Aorta (tissue), 5 donors: ENCODE data around the gene MYBPHL. TPM values are rescaled to one million over a fixed set of nuclear protein-coding genes. Genes with fewer than 3 reads are reported as not detected.

Source experiments
- ATAC-seq: fragments of 200-7000 bp; cut with Tn5 transposase; one replicate; pipeline ENCODE4 v1.9.1; 2022; ENCODE audit warnings: moderate library complexity; ENCODE audit not compliant: low FRiP score
- DNase-seq, 2 donors: peaks; one replicate each; pipeline ENCODE4 v3.0.0-alpha.2; 2020
- H3K27ac ChIP-seq, 2 donors: one replicate each; pipeline ENCODE4 v1.5.1; 2013; ENCODE audit warnings: low read length in 2 of 2, mild to moderate bottlenecking in 2 of 2, moderate library complexity in 2 of 2, control low read depth in 1 of 2, inconsistent platforms in 1 of 2, low read depth in 1 of 2
- H3K27me3 ChIP-seq, 2 donors: one replicate each; pipeline ENCODE4 v1.6.1; 2013; ENCODE audit warnings: control low read depth in 1 of 2, low read length in 1 of 2, mild to moderate bottlenecking in 1 of 2, moderate library complexity in 1 of 2; ENCODE audit not compliant: insufficient read depth in 2 of 2, control insufficient read depth in 1 of 2
- H3K36me3 ChIP-seq, 2 donors: one replicate each; pipeline ENCODE4 v1.6.1; 2013; ENCODE audit warnings: control low read depth in 1 of 2, low read length in 1 of 2, mild to moderate bottlenecking in 1 of 2; ENCODE audit not compliant: insufficient read depth in 2 of 2, control insufficient read depth in 1 of 2
- H3K4me1 ChIP-seq, 2 donors: one replicate each; pipeline ENCODE4 v1.6.1; 2013; ENCODE audit warnings: low read length in 2 of 2, control low read depth in 1 of 2, mild to moderate bottlenecking in 1 of 2, moderate library complexity in 1 of 2; ENCODE audit not compliant: insufficient read depth in 2 of 2, control insufficient read depth in 1 of 2
- H3K4me3 ChIP-seq, 2 donors: one replicate each; pipeline ENCODE4 v1.5.1; 2013; ENCODE audit warnings: low read length in 2 of 2, control low read depth in 1 of 2, mild to moderate bottlenecking in 1 of 2
- H3K9me3 ChIP-seq: one replicate; pipeline ENCODE4 v1.6.1; 2013; ENCODE audit warnings: mild to moderate bottlenecking, low read length; ENCODE audit not compliant: control insufficient read depth
- WGBS, 2 donors: extraction: QIAGEN DNeasy Blood & Tissue Kit; methylation state at CpG; one replicate each; pipeline ENCODE4 v1.1.7; 2013; 5-methylcytosine and 5-hydroxymethylcytosine counted together
- intact Hi-C, 2 donors: fragments of 100-400 bp; cut with DNase I; formaldehyde crosslinking; loops; one replicate each; pipeline versions ENCODE4 v1.14.2 to v1.15.0; 2022
- polyA plus RNA-seq, 2 donors: library from polyadenylated mRNA; stranded (reverse); fragments of 200-250 nt; gene quantifications; one replicate each; pipeline ENCODE4 v1.2.3, GENCODE V29; 2013
- total RNA-seq, 2 donors: library from RNA; stranded (reverse); fragmentation: NEBNext Ultra II Directional; extraction: Animal tissue kit (Norgen Biotek cat#: 25700); gene quantifications; one replicate each; pipeline ENCODE4 v1.2.1, GENCODE V29; 2021
- donor health status: healthy with polysubstance abuse.
- donor health status: Bipolar disorder and iron deficiency.
- donor health status: DM: no; HTN: no; CAD: no.
- donor health status: DM: no; HTN: no; CAD: no.
- donor health status: DM: yes; HTN: yes; CAD: no.

The MYBPHL gene
- total and polyA plus RNA-seq, 4 donors: not detected

DNA sequence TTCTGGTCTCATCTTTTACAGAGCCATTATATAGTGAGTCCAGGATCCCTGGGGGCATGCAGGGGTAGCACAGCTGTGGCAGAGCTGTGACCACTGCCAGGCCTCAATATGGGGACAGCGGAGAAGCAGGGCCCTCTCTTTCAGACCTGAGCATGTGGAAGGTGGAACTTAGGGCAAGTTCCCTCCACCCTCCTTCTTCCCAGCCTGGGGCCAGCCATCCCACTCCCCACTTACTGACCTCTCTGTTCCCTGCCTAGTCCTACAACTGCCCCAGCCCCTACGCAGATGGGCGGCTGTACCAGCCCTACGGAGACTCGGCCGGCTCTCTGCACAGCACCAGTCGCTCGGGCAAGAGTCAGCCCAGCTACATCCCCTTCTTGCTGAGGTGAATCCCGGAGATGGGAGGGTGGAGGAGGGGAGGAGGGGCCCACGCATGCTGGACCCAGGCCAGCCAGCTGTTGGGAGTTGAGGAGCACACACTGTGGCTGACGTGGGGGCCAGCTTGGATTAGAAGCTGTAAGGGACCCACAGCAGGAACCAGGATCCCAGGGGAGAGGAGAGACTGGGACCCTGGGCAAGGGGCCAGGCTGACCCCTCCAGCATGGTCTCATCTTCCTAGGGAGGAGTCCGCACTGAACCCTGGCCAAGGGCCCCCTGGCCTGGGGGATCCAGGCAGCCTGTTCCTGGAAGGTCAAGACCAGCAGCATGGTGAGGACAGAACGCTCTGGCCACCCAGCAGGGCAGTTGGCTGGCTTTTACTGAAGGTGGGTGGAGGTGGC is 34.6 kb downstream of the MYBPHL start:
- Histone ChIP-seq H3K27ac (no peak overlapping the region), H3K36me3 (no peaks in the 10 kb centered on the region), H3K4me3 (no peak overlapping the region), H3K4me1 (no peaks in the 10 kb centered on the region), H3K9me3 (no peaks in the 10 kb centered on the region), H3K27me3 (no peaks in the 10 kb centered on the region)
- 81 to 83% methylated on average over 13 of the region's 13 CpGs for WGBS, 2 donors
- intact Hi-C loops: loop anchor here in 1 of 2 donors (10.0 kb wide), 1 partner anchor 263 kb away; the partner anchor contains the start of gene GPR61
- ATAC-seq (no peak), DNase-seq (peak in 1 of 2 donors; percentile 72)

DNA sequence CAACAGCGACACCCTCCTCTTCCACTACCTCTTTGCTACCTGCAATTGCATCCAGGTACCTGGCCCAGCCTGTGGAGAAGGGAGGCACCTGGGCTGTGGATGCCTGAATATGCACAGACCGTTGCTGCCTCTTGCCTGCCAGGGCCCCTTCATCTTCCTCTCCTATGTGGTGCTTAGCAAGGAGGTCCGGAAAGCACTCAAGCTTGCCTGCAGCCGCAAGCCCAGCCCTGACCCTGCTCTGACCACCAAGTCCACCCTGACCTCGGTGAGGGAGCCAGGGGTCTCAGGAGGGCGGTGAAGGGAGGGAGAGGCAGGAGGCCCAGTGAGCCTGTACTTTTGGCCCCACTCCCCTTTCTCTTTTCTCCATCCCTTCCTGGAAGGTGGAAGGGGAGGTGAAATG is 35.4 kb downstream of the MYBPHL start:
- Histone ChIP-seq H3K4me1 (no peaks in the 10 kb centered on the region), H3K36me3 (no peaks in the 10 kb centered on the region)
- WGBS, 2 donors: 84 to 86% methylated on average over 6 of the region's 6 CpGs

GRCh38 chr1:109270623-109271317 is 36.0 kb downstream of the MYBPHL start:
- Histone ChIP-seq H3K4me3 (no peak overlapping the region), H3K27me3 (no peaks in the 10 kb centered on the region), H3K36me3 (no peaks in the 10 kb centered on the region), H3K4me1 (no peaks in the 10 kb centered on the region), H3K9me3 (no peaks in the 10 kb centered on the region), H3K27ac (no peak overlapping the region)
- DNase-seq (peak in 1 of 2 donors; percentile 68), ATAC-seq (no peak)
- intact Hi-C loops: loop anchor here in 1 of 2 donors (10.0 kb wide), 1 partner anchor 264 kb away; the partner anchor contains the start of gene GPR61
- 88 to 89% methylated on average over 20 of the region's 20 CpGs for WGBS, 2 donors

More for the DNA sequence above, 35.4 kb downstream of the MYBPHL start:
- intact Hi-C loops: loop anchor here in 1 of 2 donors (10.0 kb wide), 1 partner anchor 263 kb away; the partner anchor contains the start of gene GPR61
- H3K9me3 ChIP-seq: no peaks in the 10 kb centered on the region
- H3K4me3 ChIP-seq: no peak overlapping the region
- ATAC-seq (no peak), DNase-seq (peak in 1 of 2 donors; percentile 46)
- H3K27me3 ChIP-seq: no peaks in the 10 kb centered on the region
- no peak overlapping the region for H3K27ac ChIP-seq

DNA sequence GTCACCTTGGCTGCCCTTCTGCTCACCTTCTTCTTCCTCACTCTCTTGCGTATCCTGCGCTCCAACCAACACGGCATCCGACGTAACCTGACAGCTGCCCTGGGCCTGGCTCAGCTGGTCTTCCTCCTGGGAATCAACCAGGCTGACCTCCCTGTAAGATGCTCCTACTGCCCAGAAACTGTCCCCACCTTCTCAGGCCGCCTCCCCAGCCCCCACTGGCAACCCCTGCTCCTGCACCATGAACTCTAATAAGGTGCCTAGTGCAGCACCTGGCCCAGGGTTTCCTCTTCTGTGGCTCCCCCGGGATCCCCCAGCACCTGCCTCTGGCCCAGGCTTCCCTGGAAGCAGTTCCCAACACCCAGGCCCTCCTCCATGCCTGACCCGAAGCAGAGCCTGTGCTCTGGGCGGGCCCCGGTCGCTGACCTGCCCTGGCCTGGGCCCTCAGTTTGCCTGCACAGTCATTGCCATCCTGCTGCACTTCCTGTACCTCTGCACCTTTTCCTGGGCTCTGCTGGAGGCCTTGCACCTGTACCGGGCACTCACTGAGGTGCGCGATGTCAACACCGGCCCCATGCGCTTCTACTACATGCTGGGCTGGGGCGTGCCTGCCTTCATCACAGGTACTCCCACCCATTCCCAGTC is 36.7 kb downstream of the MYBPHL start:
- Histone ChIP-seq H3K9me3 (no peaks in the 10 kb centered on the region), H3K27me3 (no peaks in the 10 kb centered on the region), H3K36me3 (no peaks in the 10 kb centered on the region), H3K4me3 (no peak overlapping the region), H3K4me1 (no peaks in the 10 kb centered on the region), H3K27ac (no peak overlapping the region)
- WGBS, 2 donors: 91 to 92% methylated on average over 17 of the region's 17 CpGs
- intact Hi-C loops: loop anchor here in 1 of 2 donors (10.0 kb wide), 1 partner anchor 265 kb away; the partner anchor contains the start of gene GPR61
- ATAC-seq (no peak), DNase-seq (peak in 1 of 2 donors; percentile 58)

GRCh38 chr1:109269212-109269980 is 37.4 kb downstream of the MYBPHL start:
- Histone ChIP-seq H3K27me3 (no peaks in the 10 kb centered on the region), H3K4me1 (no peaks in the 10 kb centered on the region), H3K9me3 (no peaks in the 10 kb centered on the region), H3K27ac (no peak overlapping the region), H3K36me3 (no peaks in the 10 kb centered on the region), H3K4me3 (no peak overlapping the region)
- WGBS, 2 donors: 90% methylated on average over 33 of the region's 33 CpGs
- DNase-seq: peak in 1 of 2 donors; percentile 73
- intact Hi-C loops: no loop called here
- ATAC-seq: no peak

- Histone ChIP-seq H3K4me1 (no peaks in the 10 kb centered on the region), H3K4me3 (no peak overlapping the region), H3K36me3 (no peaks in the 10 kb centered on the region), H3K27ac (no peak overlapping the region), H3K27me3 (no peaks in the 10 kb centered on the region), H3K9me3 (no peaks in the 10 kb centered on the region)
- DNase-seq (peak in 1 of 2 donors; percentile 74), ATAC-seq (no peak)
- WGBS, 2 donors: 89 to 92% methylated on average over 29 of the region's 29 CpGs
- intact Hi-C loops: no loop called here
Observed at GRCh38 chr1:109268431-109269211, 38.2 kb downstream of the MYBPHL start.

DNA sequence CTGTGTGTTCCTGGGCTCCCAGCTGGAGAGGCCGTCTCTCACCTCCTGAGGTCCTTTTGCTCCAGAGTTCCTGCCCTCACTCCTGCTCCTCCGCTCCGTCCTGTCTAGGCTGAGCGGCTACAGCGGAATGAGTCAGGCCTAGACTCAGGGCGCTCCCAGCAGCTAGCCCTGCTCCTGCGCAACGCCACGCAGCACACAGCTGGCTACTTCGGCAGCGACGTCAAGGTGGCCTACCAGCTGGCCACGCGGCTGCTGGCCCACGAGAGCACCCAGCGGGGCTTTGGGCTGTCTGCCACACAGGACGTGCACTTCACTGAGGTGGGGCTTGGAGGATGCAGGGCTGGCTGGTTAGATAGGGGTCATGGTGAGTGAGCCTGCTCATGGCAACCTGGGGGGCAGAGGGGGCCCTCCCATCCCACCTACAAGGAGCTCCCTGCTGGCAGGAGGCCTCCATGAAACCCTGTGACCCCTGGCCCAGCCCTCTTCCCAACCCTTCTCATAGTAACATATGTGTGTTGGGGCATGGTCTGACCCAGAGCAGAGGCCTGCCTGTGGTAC is 39.0 kb downstream of the MYBPHL start:
- H3K4me3 ChIP-seq: no peak overlapping the region
- no peak for ATAC-seq
- H3K4me1 ChIP-seq: no peaks in the 10 kb centered on the region
- 88 to 90% methylated on average over 17 of the region's 17 CpGs for WGBS, 2 donors
- no peaks in the 10 kb centered on the region for H3K27me3 ChIP-seq
- intact Hi-C loops: no loop called here
- DNase-seq: peak in 1 of 2 donors; percentile 70
- no peaks in the 10 kb centered on the region for H3K9me3 ChIP-seq
- no peaks in the 10 kb centered on the region for H3K36me3 ChIP-seq
- no peak overlapping the region for H3K27ac ChIP-seq
